H1 (cell line): Measurements from ENCODE around the gene LIPE. TPM values are rescaled to one million over a fixed set of nuclear protein-coding genes. Genes with fewer than 3 reads are reported as not detected.

ENCODE experiments used
- CTCF ChIA-PET: fragments of 300-600 bp; sonication (Branson Sonifier 250); formaldehyde crosslinking; loops from one replicate; lab custom pipeline; 2021; ENCODE audit not compliant: partially characterized antibody; lab: Charles Lee
- POLR2A ChIA-PET: fragments of 300-600 bp; sonication (Branson Sonifier 250); formaldehyde crosslinking; loops from one replicate; lab custom pipeline; 2021; ENCODE audit warnings: inconsistent platforms; ENCODE audit not compliant: partially characterized antibody; lab: Charles Lee
- DNase-seq, 2 experiments: peaks; one replicate each; pipeline versions ENCODE4 v3.0.0 to v3.0.0-alpha.2; 2010 to 2022; ENCODE audit warnings: low spot score in 2 of 2, low read depth in 1 of 2, mixed read lengths in 1 of 2
- FAIRE-seq: peaks from 2 replicates; lab custom pipeline; 2011; peaks lifted over from hg19 to GRCh38; lab: Jason Lieb, UNC
- H2AFZ ChIP-seq: 2 replicates; pipeline ENCODE4 v1.8.1; 2012; ENCODE audit warnings: low read length, inconsistent platforms
- H2AK5ac ChIP-seq: 2 replicates; pipeline ENCODE4 v1.6.1; 2013; ENCODE audit warnings: low read depth, low read length
- H2BK120ac ChIP-seq: replicated peaks from 2 replicates; pipeline ENCODE3; 2013; ENCODE audit warnings: low read depth, low read length, inconsistent platforms
- H2BK12ac ChIP-seq: 2 replicates; pipeline ENCODE4 v1.6.1; 2013; ENCODE audit warnings: low read depth, low read length
- H2BK15ac ChIP-seq: 2 replicates; pipeline ENCODE4 v1.6.1; 2013; ENCODE audit warnings: low read length
- H2BK20ac ChIP-seq: 2 replicates; pipeline ENCODE4 v1.6.1; 2013; ENCODE audit warnings: low read length
- H2BK5ac ChIP-seq: 2 replicates; pipeline ENCODE4 v1.6.1; 2013; ENCODE audit warnings: low read depth, low read length
- H3K14ac ChIP-seq: 2 replicates; pipeline ENCODE4 v1.6.1; 2013; ENCODE audit warnings: inconsistent platforms; ENCODE audit not compliant: insufficient read length
- H3K18ac ChIP-seq: 2 replicates; pipeline ENCODE4 v1.6.1; 2013; ENCODE audit warnings: low read length; ENCODE audit errors: extremely low read depth
- H3K23ac ChIP-seq: 2 replicates; pipeline ENCODE4 v1.6.1; 2013; ENCODE audit warnings: inconsistent platforms; ENCODE audit not compliant: insufficient read length
- H3K23me2 ChIP-seq: 2 replicates; pipeline ENCODE4 v1.6.1; 2013; ENCODE audit warnings: low read depth, low read length
- H3K27ac ChIP-seq: 2 replicates; pipeline ENCODE4 v1.6.1; 2011; ENCODE audit warnings: low read depth, low read length, inconsistent platforms
- H3K27me3 ChIP-seq, 4 experiments: replicated peaks in 1 of 4; 1 replicate in 1 of 4; 2 replicates in 3 of 4; pipeline versions ENCODE4 v1.6.1 to v1.8.1; 2011 to 2013; ENCODE audit warnings: low read length in 3 of 4, mild to moderate bottlenecking in 3 of 4, inconsistent platforms in 2 of 4, mixed read lengths in 2 of 4, moderate library complexity in 1 of 4; ENCODE audit not compliant: control insufficient read depth in 3 of 4, insufficient read depth in 3 of 4; ENCODE audit errors: extremely low read depth in 1 of 4
- H3K36me3 ChIP-seq, 4 experiments: 2 replicates each; pipeline versions ENCODE4 v1.6.1 to v1.8.1; 2011 to 2013; ENCODE audit warnings: mild to moderate bottlenecking in 4 of 4, low read length in 3 of 4, moderate library complexity in 2 of 4, control low read depth in 1 of 4, inconsistent platforms in 1 of 4; ENCODE audit not compliant: insufficient read depth in 4 of 4, control insufficient read depth in 2 of 4
- H3K4ac ChIP-seq: replicated peaks from 2 replicates; pipeline ENCODE3; 2013; ENCODE audit warnings: low read length, low read depth, mixed read lengths, inconsistent platforms; ENCODE audit not compliant: insufficient read length
- H3K4me1 ChIP-seq, 4 experiments: replicated peaks in 1 of 4; 1 replicate in 1 of 4; 2 replicates in 3 of 4; pipeline versions ENCODE4 v1.6.1 to v1.8.1; 2011 to 2013; ENCODE audit warnings: low read length in 3 of 4, inconsistent platforms in 2 of 4, mixed read lengths in 1 of 4; ENCODE audit not compliant: insufficient read depth in 4 of 4, control insufficient read depth in 3 of 4
- H3K4me2 ChIP-seq, 2 experiments: 2 replicates each; pipeline versions ENCODE4 v1.6.1 to v1.8.1; 2011 to 2013; ENCODE audit warnings: low read depth in 2 of 2, low read length in 2 of 2, control low read depth in 1 of 2, inconsistent platforms in 1 of 2, mild to moderate bottlenecking in 1 of 2; ENCODE audit not compliant: insufficient read depth in 1 of 2
- H3K4me3 ChIP-seq, 4 experiments: fragments of 200-600, 300-600 bp in 1 of 4; sonication (generic), shearing (Covaris generic), sonication (Bioruptor Twin) in 1 of 4; 2 replicates each; pipeline versions ENCODE4 v1.5.1 to v1.8.1; 2011 to 2016; ENCODE audit warnings: low read length in 4 of 4, low read depth in 3 of 4, control low read depth in 2 of 4, inconsistent platforms in 2 of 4, mild to moderate bottlenecking in 2 of 4, mixed read lengths in 1 of 4, moderate library complexity in 1 of 4; ENCODE audit not compliant: insufficient read depth in 2 of 4; ENCODE audit errors: extremely low read depth in 1 of 4
- H3K56ac ChIP-seq: replicated peaks from 2 replicates; pipeline ENCODE3; 2013; ENCODE audit warnings: low read depth, mild to moderate bottlenecking, mixed read lengths, low read length, inconsistent platforms; ENCODE audit not compliant: insufficient read length
- H3K79me1 ChIP-seq: 2 replicates; pipeline ENCODE4 v1.6.1; 2013; ENCODE audit warnings: low read depth, low read length, control low read depth
- H3K79me2 ChIP-seq, 2 experiments: 2 replicates each; pipeline versions ENCODE4 v1.6.1 to v1.8.1; 2012 to 2013; ENCODE audit warnings: low read length in 2 of 2, mild to moderate bottlenecking in 2 of 2, inconsistent platforms in 1 of 2; ENCODE audit not compliant: insufficient read depth in 2 of 2, control insufficient read depth in 1 of 2
- H3K9ac ChIP-seq, 4 experiments: replicated peaks in 1 of 4; 1 replicate in 1 of 4; 2 replicates in 3 of 4; pipeline versions ENCODE4 v1.6.1 to v1.8.1; 2011 to 2013; ENCODE audit warnings: low read depth in 3 of 4, low read length in 3 of 4, control low read depth in 2 of 4, mild to moderate bottlenecking in 2 of 4, moderate library complexity in 2 of 4, inconsistent platforms in 1 of 4; ENCODE audit errors: extremely low read depth in 1 of 4
- H3K9me3 ChIP-seq, 2 experiments: 2 replicates each; pipeline versions ENCODE4 v1.6.1 to v1.8.1; 2012 to 2013; ENCODE audit warnings: mild to moderate bottlenecking in 2 of 2, moderate library complexity in 2 of 2, control low read depth in 1 of 2, inconsistent platforms in 1 of 2, low read depth in 1 of 2, low read length in 1 of 2, mixed read lengths in 1 of 2; ENCODE audit not compliant: insufficient read depth in 2 of 2
- H4K20me1 ChIP-seq, 2 experiments: replicated peaks in 1 of 2; 2 replicates each; pipeline versions ENCODE3 to v1.8.1; 2011 to 2013; ENCODE audit warnings: inconsistent platforms in 2 of 2, low read length in 2 of 2, mild to moderate bottlenecking in 1 of 2; ENCODE audit not compliant: insufficient read depth in 2 of 2, control insufficient read depth in 1 of 2
- H4K5ac ChIP-seq: 2 replicates; pipeline ENCODE4 v1.6.1; 2013; ENCODE audit warnings: low read length, low read depth, mixed read lengths, inconsistent platforms; ENCODE audit not compliant: insufficient read length
- H4K8ac ChIP-seq: 2 replicates; pipeline ENCODE4 v1.8.0; 2013; ENCODE audit warnings: mild to moderate bottlenecking, moderate library complexity, low read length, inconsistent platforms; ENCODE audit not compliant: insufficient read depth; ENCODE audit errors: extremely low read depth
- H4K91ac ChIP-seq: replicated peaks from 2 replicates; pipeline ENCODE3; 2013; ENCODE audit warnings: low read length, mixed read lengths, inconsistent platforms; ENCODE audit not compliant: insufficient read length
- BCL11A ChIP-seq, 2 experiments: IDR thresholded peaks; one replicate each; pipeline ENCODE4 v1.6.1; 2011; ENCODE audit warnings: low read depth in 2 of 2, low read length in 2 of 2, mild to moderate bottlenecking in 2 of 2
- CHD1 ChIP-seq: IDR thresholded peaks from 2 replicates; pipeline ENCODE4 v1.6.1; 2012; ENCODE audit warnings: low read depth, low read length, improper control_type of control experiment
- EP300 ChIP-seq, 2 experiments: IDR thresholded peaks; 1 replicate in 1 of 2; 2 replicates in 1 of 2; pipeline ENCODE4 v1.6.1; 2011 to 2012; ENCODE audit warnings: low read depth in 2 of 2, low read length in 2 of 2, mild to moderate bottlenecking in 2 of 2, borderline replicate concordance in 1 of 2, inconsistent platforms in 1 of 2, moderate library complexity in 1 of 2
- JUND ChIP-seq: IDR thresholded peaks from 2 replicates; pipeline ENCODE4 v1.6.1; 2011; ENCODE audit warnings: mild to moderate bottlenecking, improper control_type of control experiment, low read length
- NANOG ChIP-seq: IDR thresholded peaks from 2 replicates; pipeline ENCODE4 v1.6.1; 2011; ENCODE audit warnings: low read length, low read depth, mild to moderate bottlenecking, inconsistent platforms; ENCODE audit not compliant: insufficient read depth, poor library complexity, severe bottlenecking
- NRF1 ChIP-seq: IDR thresholded peaks from 2 replicates; pipeline ENCODE4 v1.6.1; 2011; ENCODE audit warnings: mild to moderate bottlenecking, low read depth, low read length, improper control_type of control experiment
- RBBP5 ChIP-seq: IDR thresholded peaks from 2 replicates; pipeline ENCODE4 v1.7.1; 2012; ENCODE audit warnings: low read depth, mild to moderate bottlenecking, inconsistent platforms, low read length, moderate library complexity, borderline replicate concordance
- SIN3A ChIP-seq, 2 experiments: IDR thresholded peaks in 1 of 2; conservative IDR thresholded peaks in 1 of 2; 2 replicates each; pipeline ENCODE4 v1.6.1; 2011 to 2012; ENCODE audit warnings: low read length in 2 of 2, improper control_type of control experiment in 1 of 2, low read depth in 1 of 2, mild to moderate bottlenecking in 1 of 2
- SIX5 ChIP-seq: IDR thresholded peaks from 2 replicates; pipeline ENCODE4 v1.6.1; 2011; ENCODE audit warnings: mild to moderate bottlenecking, low read depth, low read length
- TAF1 ChIP-seq: IDR thresholded peaks from 2 replicates; pipeline ENCODE4 v1.6.1; 2011; ENCODE audit warnings: mild to moderate bottlenecking, low read depth, low read length
- TBP ChIP-seq: IDR thresholded peaks from 2 replicates; pipeline ENCODE4 v1.6.1; 2011; ENCODE audit warnings: low read depth, low read length, improper control_type of control experiment
- ZNF274 ChIP-seq: IDR thresholded peaks from 2 replicates; pipeline ENCODE4 v1.7.0; 2012; ENCODE audit warnings: low read length, borderline replicate concordance; ENCODE audit errors: extremely low read depth
- WGBS, 2 experiments: shearing (Covaris generic) in 1 of 2; methylation state at CpG; one replicate each; pipeline versions ENCODE4 v1.1.6 to v1.1.7; 2013 to 2015; ENCODE audit warnings: low lambda C conversion rate in 2 of 2, mixed read lengths in 2 of 2, inconsistent platforms in 1 of 2, low coverage in 1 of 2, missing lambda C conversion rate in 1 of 2; ENCODE audit not compliant: insufficient replicate concordance in 2 of 2, insufficient coverage in 1 of 2, insufficient read length in 1 of 2; ENCODE audit errors: extremely low coverage in 1 of 2, missing lambda C conversion rate in 1 of 2; 5-methylcytosine and 5-hydroxymethylcytosine counted together
- polyA plus RNA-seq, 7 experiments: library from polyadenylated mRNA; depleted of rRNA in 3 of 7; stranded (reverse) in 5 of 7; unstranded in 2 of 7; fragments of >200 nt in 5 of 7; fragments of 200-250 nt in 2 of 7; gene quantifications; 1 replicate in 5 of 7; 2 replicates in 1 of 7; 4 replicates in 1 of 7; pipeline versions ENCODE4 v1.2.1 to v1.2.3, GENCODE V29; 2011 to 2013; ENCODE audit warnings: missing spikeins in 2 of 7, mixed read lengths in 2 of 7
- total RNA-seq: library from RNA; stranded (reverse); fragmentation: NEBNext Ultra II Directional; extraction: Animal tissue kit (Norgen Biotek cat#: 25700); gene quantifications from 2 replicates; pipeline ENCODE4 v1.2.1, GENCODE V29; 2021

LIPE gene
- total and polyA plus RNA-seq, 2 of the 8 experiments (the other 6 are each of a cell fraction or from before 2014, with no cell fraction given) = 8.7 to 15.9 TPM

DNA sequence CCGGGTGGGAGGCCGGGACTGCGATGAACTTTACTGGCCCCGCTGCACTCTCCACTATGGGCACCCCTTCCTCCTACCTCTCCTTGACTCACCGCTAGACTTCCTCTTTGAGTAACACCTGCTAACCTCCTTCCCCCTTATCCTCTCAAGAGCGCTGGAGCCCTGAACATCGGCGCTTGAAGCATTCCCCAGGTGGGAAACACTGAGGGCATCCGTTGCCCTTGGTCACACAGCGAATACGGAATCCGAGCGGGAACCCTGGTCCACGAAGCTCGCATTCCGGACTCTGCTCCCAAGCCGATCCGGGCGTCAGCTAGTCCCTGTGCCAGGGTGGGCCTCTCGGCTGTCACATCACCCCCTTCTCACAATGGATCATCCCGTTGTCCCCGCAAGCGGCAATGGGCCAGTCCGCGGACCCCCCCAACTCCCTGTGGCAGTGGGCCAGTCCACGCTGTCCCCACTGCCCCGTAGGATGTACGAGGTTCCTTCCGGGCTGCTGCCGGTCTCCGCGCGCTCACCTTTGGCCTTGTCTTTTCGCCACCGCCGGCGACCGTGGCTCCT is 4.2 kb downstream of the LIPE start:
- Histone ChIP-seq H2BK12ac (0 out of 2 replicates have a peak overlapping the region, but pooled peaks have one; percentile 9), H2AK5ac (no peak overlapping the region), H4K20me1 (peaks cover 7 to 16% of the 10 kb centered on the region in 2 experiments), H3K4ac (no peak overlapping the region), H3K36me3 (no peaks in the 10 kb centered on the region), H3K9ac (peak overlapping the region in 2 of 4 experiments; percentile 33 to 36; a peak in 3 of 7 replicates), H3K9me3 (peaks cover 4 to 9% of the 10 kb centered on the region in 2 experiments), H3K27ac (no peak overlapping the region), H2BK5ac (0 out of 2 replicates have a peak overlapping the region, but pooled peaks have one; percentile 24), H3K79me2 (no peaks in the 10 kb centered on the region), H3K23me2 (peaks cover 7% of the 10 kb centered on the region; the same call in 1 of the 2 replicates), H2AFZ (no peak overlapping the region), H4K91ac (no peak overlapping the region), H2BK15ac (peak overlapping the region; percentile 8), H3K18ac (peak overlapping the region; percentile 71; the same call in 1 of the 2 replicates), H3K56ac (no peak overlapping the region), H3K14ac (no peak overlapping the region), H3K4me2 (peak overlapping the region; percentile 77 to 89), H2BK20ac (no peak overlapping the region), H3K27me3 (peaks cover 13 to 41% (median 35%) of the 10 kb centered on the region in 4 experiments), H3K79me1 (no peaks in the 10 kb centered on the region), H3K4me3 (peak overlapping the region; percentile 58 to 68 (median 64)), H4K5ac (no peak overlapping the region), H4K8ac (no peak overlapping the region; the same call in 1 of the 2 replicates), H3K4me1 (peaks cover 0 to 13% (median 4%) of the 10 kb centered on the region in 4 experiments; a peak in 5 of 7 replicates), H2BK120ac (no peak overlapping the region), H3K23ac (no peak overlapping the region)
- WGBS, 2 experiments = 9% methylated on average over 38 of the region's 38 CpGs; no CpG with 5 or more reads in 1 of the 2 experiments
- no peak for FAIRE-seq
- no peak for DNase-seq
- ChIA-PET CTCF (interaction anchor here (0.5 to 10.3 kb wide), 11 partner anchors 11 to 1632 kb away, joined by 3 to 101 read pairs (median 4); partner anchors contain the start of gene CXCL17), POLR2A (interaction anchor here (0.6 to 3.1 kb wide), 20 partner anchors 8 to 206 kb away, joined by 3 to 24 read pairs (median 6); partner anchors contain the start of gene CXCL17)
- 0 out of 4 replicates have a peak, but pooled peaks of 1 of the 2 experiments have one; percentile 7 for TF ChIP-seq SIN3A (conservative IDR thresholded peaks at IDR 0.05 in 1 of 2, IDR thresholded peaks at IDR 0.05 in 1 of 2; ENCODE audit: low read depth in 1 of 2, low read length in 2 of 2)
- TF ChIP-seq BCL11A (IDR thresholded peaks at IDR 0.05; ENCODE audit: low read depth in 2 of 2, low read length in 2 of 2) = no peak
- TF ChIP-seq EP300 (IDR thresholded peaks at IDR 0.05; ENCODE audit: borderline replicate concordance in 1 of 2, low read depth in 2 of 2, low read length in 2 of 2) = peak in 1 of 2 experiments; percentile 98; a peak in 2 of 3 replicates
- TF ChIP-seq CHD1 = peak; percentile 91
- TF ChIP-seq SIX5 = peak; percentile 53
- TF ChIP-seq TBP = no peak
- no peak for TF ChIP-seq ZNF274
- TF ChIP-seq NANOG = no peak
- TF ChIP-seq JUND = peak; percentile 93
- peak; percentile 16; the same call in 1 of the 2 replicates for TF ChIP-seq RBBP5
- no peak for TF ChIP-seq NRF1
- TF ChIP-seq TAF1 = no peak
